ENCODE data around the gene SEPTIN5.

The SEPTIN5 gene

GRCh38 chr22:19735665-19736510 is 21.6 kb downstream of the SEPTIN5 start:
- no peak for DNase-seq

DNA sequence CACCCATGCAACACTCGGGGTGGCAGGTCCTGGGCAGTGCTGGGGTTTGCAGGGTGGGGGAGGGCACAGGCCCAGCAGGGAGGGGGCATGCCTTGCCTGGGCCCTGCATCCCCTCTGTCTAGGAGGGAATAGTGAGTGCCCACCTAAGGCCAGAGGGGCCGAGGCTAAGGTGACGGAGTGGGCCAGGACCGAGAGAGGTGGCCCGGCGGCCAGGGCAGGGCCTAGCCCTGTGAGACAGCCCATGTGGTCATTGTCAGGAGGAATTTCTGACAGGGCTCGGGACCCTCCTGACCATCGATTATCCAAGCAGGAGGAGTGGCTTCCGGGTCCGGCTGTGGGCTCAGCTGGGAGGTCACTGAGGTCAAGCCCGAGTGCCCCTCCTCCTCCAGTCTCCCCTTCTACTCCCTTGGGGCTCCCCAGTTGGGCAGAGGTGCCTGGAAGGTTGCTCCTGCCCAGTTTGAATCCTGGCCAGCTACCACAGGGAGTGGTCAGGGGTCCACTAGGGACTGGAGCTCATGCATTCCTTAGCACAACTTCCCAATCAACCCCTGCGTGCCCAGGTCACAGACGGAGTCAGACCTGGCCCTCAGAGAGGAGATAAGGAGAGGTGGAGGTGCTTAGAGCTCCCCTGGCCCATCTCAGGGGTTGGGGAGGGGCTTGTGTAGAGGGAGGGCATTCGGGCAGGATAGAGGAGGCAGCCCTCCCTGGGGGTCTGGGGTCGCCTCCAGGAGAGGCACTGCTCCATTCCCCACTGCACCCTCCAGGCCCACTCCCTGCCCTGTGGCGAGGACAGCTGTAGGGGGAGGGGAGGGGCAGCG is 23.8 kb downstream of the SEPTIN5 start:
- DNase-seq = no peak

- no peak for DNase-seq
Measured at GRCh38 chr22:19738664-19739447, 24.6 kb downstream of the SEPTIN5 start.

GRCh38 chr22:19739448-19739895 is 25.2 kb downstream of the SEPTIN5 start:
- no peak for DNase-seq

- DNase-seq = no peak
Measured at GRCh38 chr22:19739911-19740449, 25.7 kb downstream of the SEPTIN5 start.

DNA sequence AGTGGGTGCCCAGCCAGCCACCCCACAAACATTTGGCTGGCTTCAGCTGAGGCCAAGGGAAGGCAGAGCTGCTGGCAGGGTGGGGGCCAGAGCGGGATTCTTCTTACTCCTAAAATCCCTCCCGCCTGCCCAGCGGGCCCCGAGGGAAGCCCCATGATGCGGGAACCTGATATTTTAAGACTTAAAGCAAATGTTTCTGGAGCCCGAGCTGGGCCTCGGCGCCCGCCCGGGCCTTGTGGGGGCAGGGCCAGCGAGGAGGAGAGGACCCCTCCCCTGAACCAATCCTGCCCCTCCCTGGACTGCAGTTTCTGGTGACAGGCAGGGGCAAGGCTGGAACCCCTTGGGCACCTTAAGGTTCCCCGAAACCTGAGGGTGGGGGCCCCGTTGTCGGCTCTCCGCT is 26.3 kb downstream of the SEPTIN5 start:
- no peak for DNase-seq

DNA sequence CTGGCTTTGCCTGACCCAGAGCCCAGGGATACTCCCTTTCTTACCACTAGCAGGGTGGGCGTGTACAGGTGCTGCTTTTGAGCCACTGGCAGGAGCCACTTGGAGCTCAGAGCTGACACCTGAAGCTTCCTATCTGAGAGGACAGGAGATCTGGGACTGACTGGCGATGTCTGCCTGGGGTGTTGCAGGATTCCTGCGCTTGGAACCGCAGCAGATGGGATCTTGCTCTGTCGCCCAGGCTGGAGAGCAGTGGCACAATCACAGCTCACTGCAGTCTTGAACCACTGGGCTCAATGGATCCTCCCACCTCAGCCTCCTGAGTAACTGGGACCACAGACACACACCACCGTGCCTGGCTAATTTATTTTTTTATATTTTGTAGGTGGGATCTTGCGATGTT is 26.8 kb downstream of the SEPTIN5 start:
- DNase-seq = no peak

DNA sequence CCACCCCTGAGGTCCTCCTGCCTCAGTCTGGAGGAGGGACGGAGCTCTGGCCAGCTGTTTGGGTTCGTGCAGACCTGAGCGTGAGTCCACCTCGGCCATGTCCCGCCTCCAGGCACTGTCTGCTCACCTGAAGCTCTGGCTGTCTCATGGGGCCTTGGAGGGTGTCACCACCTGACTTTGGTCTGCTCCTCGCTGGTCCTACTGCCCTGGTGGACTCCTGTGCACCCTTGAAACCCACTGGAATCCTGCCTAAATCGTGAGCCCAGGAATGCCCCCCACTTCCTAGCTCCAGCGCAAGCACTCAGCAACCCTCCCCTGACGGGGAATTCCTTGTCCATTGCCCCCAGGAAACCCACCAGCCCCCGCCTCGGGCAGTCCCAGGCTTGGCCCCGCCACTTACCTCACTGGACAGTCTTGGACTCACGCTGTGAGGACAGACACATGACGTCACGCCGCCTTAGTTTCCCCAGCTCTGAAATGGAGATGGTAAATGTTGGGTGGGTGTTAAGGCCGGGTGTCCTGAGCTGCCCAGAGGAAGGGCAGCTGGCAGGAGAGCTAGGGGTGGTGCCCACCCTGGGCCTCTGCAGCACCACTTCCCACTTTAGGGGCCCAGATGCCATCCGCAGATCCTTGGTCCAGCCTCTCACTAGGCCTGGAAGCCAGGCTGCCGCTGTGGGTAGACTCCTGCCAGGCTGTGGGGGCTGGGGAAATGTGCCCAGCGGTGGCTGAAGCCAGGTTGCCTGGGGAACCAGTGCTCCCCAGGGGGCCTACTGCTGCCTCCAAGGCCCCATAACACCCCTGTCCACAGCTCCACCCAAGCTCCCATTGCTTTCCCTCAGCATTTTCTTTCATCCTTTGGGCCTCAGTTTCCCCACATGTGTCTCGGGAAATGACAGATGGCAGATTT is 28.1 kb downstream of the SEPTIN5 start:
- DNase-seq = no peak

GRCh38 chr22:19743081-19743480 is 28.8 kb downstream of the SEPTIN5 start:
- no peak for DNase-seq

DNA sequence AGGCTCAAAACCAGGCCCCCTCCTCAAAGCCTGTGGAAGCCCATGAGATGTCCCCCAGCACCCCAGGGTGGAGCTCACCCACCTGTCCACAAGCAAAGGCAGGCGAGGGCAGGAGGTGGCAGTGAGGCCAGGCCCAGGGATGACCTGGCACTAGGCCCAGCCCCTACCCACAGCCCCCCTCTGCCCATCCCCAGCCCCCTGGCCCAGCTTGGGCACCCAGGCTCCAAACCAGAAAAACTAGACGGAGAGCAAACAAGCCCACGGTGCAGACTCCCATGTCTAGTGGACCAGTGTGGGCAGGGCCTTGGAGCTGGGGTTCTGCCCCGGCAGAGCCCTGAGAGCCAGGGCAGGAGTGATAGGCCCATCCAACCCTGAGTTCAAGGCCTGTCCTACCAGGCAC is 29.3 kb downstream of the SEPTIN5 start:
- DNase-seq = no peak

DNA sequence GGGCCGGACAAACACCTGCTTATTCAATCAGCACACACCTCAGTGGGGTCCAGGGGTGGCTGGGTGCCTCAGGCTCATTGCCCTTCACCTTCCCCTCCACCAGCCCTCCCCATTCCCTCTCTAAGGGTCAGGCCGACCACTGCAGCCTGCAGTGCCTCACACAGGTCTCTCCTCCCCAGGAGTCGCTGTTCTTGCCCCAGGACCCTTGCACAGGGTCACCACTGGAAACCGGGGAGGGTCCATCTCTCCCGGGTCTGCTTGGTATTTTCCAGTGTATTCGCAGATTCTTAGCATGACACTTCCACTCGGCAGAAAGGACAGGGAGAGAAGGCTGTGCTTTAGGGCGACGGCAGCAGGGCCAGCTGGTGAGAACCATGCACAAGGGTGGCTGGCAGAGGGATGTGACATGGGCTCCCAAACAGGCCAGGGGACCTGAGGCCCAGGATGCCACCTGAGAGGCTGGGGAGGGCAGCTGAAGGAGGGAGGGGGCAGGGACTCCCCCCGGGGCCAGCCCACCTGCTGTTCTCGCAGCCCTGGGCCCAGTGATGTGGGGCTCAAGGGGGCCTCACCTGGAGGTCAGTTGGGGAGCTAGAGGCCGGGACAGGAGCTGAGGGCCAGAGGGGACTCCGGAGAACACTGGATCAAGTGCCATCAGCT is 30.2 kb downstream of the SEPTIN5 start:
- DNase-seq = no peak

GRCh38 chr22:19745155-19746101 is 31.1 kb downstream of the SEPTIN5 start:
- DNase-seq = no peak

DNA sequence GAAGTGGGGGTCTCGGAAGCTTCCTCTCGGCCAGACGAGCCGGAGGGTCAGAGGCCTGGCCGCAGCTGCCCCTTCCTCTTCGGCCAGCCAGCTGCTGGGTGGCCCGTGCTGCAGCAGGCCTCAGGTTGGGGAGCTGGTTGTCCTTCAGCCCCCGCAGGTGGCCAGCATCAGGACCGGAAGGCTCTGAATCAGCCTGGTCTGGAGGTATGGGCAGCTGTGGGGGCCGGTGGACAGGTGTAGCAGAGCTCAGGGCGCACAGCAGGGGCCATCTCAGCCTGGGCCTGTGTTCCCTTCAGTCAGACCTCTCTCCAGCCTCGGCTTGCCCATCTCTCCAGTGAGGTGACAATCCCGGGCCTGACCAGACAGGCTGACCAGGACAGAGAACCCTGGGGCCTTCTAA is 32.4 kb downstream of the SEPTIN5 start:
- DNase-seq = no peak

GRCh38 chr22:19747551-19747950 is 33.2 kb downstream of the SEPTIN5 start:
- DNase-seq = no peak

DNA sequence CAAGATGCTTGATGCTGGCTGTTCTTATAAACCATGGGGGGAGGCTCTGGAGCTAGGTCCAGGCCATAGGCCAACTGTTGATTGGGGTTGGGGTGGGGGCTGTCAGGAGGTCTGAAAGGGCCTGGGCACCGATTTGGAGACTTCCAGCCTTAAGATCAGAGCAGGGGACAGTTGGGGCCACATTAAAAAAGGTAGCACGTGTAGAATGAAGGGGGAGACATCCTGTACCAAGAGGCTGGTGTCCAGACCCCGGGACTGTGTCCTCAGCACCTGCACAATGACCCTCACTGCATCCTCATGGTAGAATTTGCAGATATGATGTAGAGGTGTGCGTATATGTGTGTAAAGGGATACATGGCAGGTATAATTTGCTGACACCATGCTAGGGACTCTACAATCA is 33.8 kb downstream of the SEPTIN5 start:
- DNase-seq = no peak

GRCh38 chr22:19748991-19749664 is 34.8 kb downstream of the SEPTIN5 start:
- DNase-seq = no peak

DNA sequence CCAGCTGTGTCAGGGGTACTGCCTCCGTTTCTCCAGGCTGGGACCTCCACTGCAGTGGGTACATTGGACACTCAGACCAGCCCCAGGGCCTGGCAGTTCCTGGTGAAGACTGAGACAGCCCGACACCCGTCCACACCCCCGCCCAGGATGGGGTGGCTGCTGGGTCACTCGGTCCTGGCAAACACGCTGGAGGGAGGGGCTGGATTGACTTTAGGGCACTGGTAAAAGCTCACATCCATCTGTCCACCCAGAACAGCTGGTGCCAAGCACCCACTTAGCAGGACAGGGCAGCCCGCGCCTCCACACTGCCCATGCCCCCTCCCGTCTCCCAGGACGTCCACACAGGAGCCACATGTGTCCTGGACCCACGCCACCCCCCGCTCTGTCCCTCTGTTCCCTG is 35.6 kb downstream of the SEPTIN5 start:
- no peak for DNase-seq

GRCh38 chr22:19750507-19751490 is 36.5 kb downstream of the SEPTIN5 start:
- no peak for DNase-seq
